ENCODE measurements around the gene LAMA4. TPM values are rescaled to one million over a fixed set of nuclear protein-coding genes. Genes with fewer than 3 reads are reported as not detected.
"Not testable (repeated sequence)": the region's sequence is repeated elsewhere in the genome, so short reads cannot be mapped to it uniquely, and the experiment has no call there.

Gene LAMA4
- total RNA-seq, 1 donor from 2014 or later = 67.8 TPM

- DNase-seq (ENCODE audit: low spot score) = no peak
These were observed 100.3 kb downstream of the LAMA4 start for GRCh38 chr6:112153926-112154607.

GRCh38 chr6:112150363-112150762 lies 104.0 kb downstream of the LAMA4 start:
- peak; percentile 18 for DNase-seq (ENCODE audit: low spot score)

- peak; percentile 26 for DNase-seq (ENCODE audit: low spot score)
These were observed 104.6 kb downstream of the LAMA4 start for GRCh38 chr6:112149719-112150263.

- DNase-seq (ENCODE audit: low spot score) = no peak
These were observed 105.1 kb downstream of the LAMA4 start for GRCh38 chr6:112149236-112149635.

GRCh38 chr6:112148103-112148502 lies 106.3 kb downstream of the LAMA4 start:
- DNase-seq (ENCODE audit: low spot score) = no peak

GRCh38 chr6:112145080-112145573 lies 109.2 kb downstream of the LAMA4 start:
- DNase-seq (ENCODE audit: low spot score) = no peak

GRCh38 chr6:112144145-112144926 lies 110.0 kb downstream of the LAMA4 start:
- DNase-seq (ENCODE audit: low spot score) = no peak

- no peak for DNase-seq (ENCODE audit: low spot score)
These were observed 112.7 kb downstream of the LAMA4 start for GRCh38 chr6:112141707-112142106.

GRCh38 chr6:112139052-112139451 lies 115.3 kb downstream of the LAMA4 start:
- no peak for DNase-seq (ENCODE audit: low spot score)

GRCh38 chr6:112130878-112131277 lies 123.5 kb downstream of the LAMA4 start:
- DNase-seq (ENCODE audit: low spot score) = no peak

- no peak for DNase-seq (ENCODE audit: low spot score)
These were observed 126.2 kb downstream of the LAMA4 start for GRCh38 chr6:112128208-112128607.

- DNase-seq (ENCODE audit: low spot score) = no peak
These were observed 130.4 kb downstream of the LAMA4 start for GRCh38 chr6:112123982-112124381.

GRCh38 chr6:112122756-112123155 lies 131.6 kb downstream of the LAMA4 start:
- DNase-seq (ENCODE audit: low spot score) = no peak

- DNase-seq (ENCODE audit: low spot score) = no peak
These were observed 136.3 kb downstream of the LAMA4 start for GRCh38 chr6:112118034-112118433.

- no peak for DNase-seq (ENCODE audit: low spot score)
These were observed 136.8 kb downstream of the LAMA4 start for GRCh38 chr6:112117554-112117953.

- no peak for DNase-seq (ENCODE audit: low spot score)
These were observed 138.1 kb downstream of the LAMA4 start for GRCh38 chr6:112116221-112116620.

GRCh38 chr6:112114577-112115223 lies 139.7 kb downstream of the LAMA4 start:
- no peak for DNase-seq (ENCODE audit: low spot score)

GRCh38 chr6:112113918-112114317 lies 140.4 kb downstream of the LAMA4 start:
- no peak for DNase-seq (ENCODE audit: low spot score)

- DNase-seq (ENCODE audit: low spot score) = no peak
These were observed 140.9 kb downstream of the LAMA4 start for GRCh38 chr6:112113431-112113830.

GRCh38 chr6:112109262-112109661 lies 145.1 kb downstream of the LAMA4 start:
- no peak for DNase-seq (ENCODE audit: low spot score)

- DNase-seq (ENCODE audit: low spot score) = no peak
These were observed 147.8 kb downstream of the LAMA4 start for GRCh38 chr6:112106562-112106961.

- not testable (repeated sequence) for DNase-seq (ENCODE audit: low spot score)
These were observed 148.3 kb downstream of the LAMA4 start for GRCh38 chr6:112106026-112106425.
